Spleen (tissue), 7 donors: Measurements from ENCODE around the gene PBX1.

Experiments
- CTCF ChIP-seq, 11 experiments: fragments of 200-600 bp in 7 of 11; fragments of 450-650 bp in 4 of 11; sonication (generic) in 4 of 11; IDR thresholded peaks in 8 of 11; conservative IDR thresholded peaks in 3 of 11; 1 replicate in 7 of 11; 2 replicates in 4 of 11; pipeline versions ENCODE4 v1.4.0 to v1.8.0; 2016 to 2021; ENCODE audit warnings: antibody characterized with exemption in 11 of 11, inconsistent platforms in 4 of 11, mild to moderate bottlenecking in 1 of 11
- POLR2A ChIP-seq, 3 donors: fragments of 450-650 bp; IDR thresholded peaks; one replicate each; pipeline ENCODE4 v1.5.1; 2017; ENCODE audit warnings: antibody characterized with exemption in 3 of 3, mild to moderate bottlenecking in 1 of 3
- donor health status: DM: no; HTN: no; CAD: no; lungs with moderate emphysema.
- donor health status: DM: no; HTN: no; CAD: no.
- donor health status: DM: no; HTN: no; CAD: no.

GRCh38 chr1:164763098-164763497, 204.1 kb downstream of the PBX1 start:
- TF ChIP-seq CTCF (IDR thresholded peaks at IDR 0.05 in 8 of 11, conservative IDR thresholded peaks at IDR 0.05 in 3 of 11) (no peak), POLR2A (IDR thresholded peaks at IDR 0.05) (no peak)
